Bronchial epithelial cell (primary cell): Measurements from ENCODE around the gene PEX14. TPM values are rescaled to one million over a fixed set of nuclear protein-coding genes. Genes with fewer than 3 reads are reported as not detected.

Source experiments
- DNase-seq: peaks from one replicate; pipeline ENCODE4 v3.0.0-alpha.2; 2010; ENCODE audit warnings: low read depth
- FAIRE-seq: peaks from 2 replicates; lab custom pipeline; 2011; peaks lifted over from hg19 to GRCh38; lab: Jason Lieb, UNC
- H3K27me3 ChIP-seq: 2 replicates; pipeline ENCODE4 v1.5.1; 2011; ENCODE audit warnings: low read length; ENCODE audit not compliant: control insufficient read depth, insufficient read depth
- H3K36me3 ChIP-seq: 2 replicates; pipeline ENCODE4 v1.5.1; 2011; ENCODE audit warnings: low read length; ENCODE audit not compliant: control insufficient read depth, insufficient read depth
- H3K4me3 ChIP-seq: 2 replicates; pipeline ENCODE4 v1.5.1; 2011; ENCODE audit warnings: mild to moderate bottlenecking, low read depth, low read length, control low read depth
- total RNA-seq: library from RNA; depleted of rRNA; stranded (reverse); fragments of >200 nt; gene quantifications from 2 replicates; pipeline ENCODE4 v1.2.1, GENCODE V29; 2014
- TF ChIP-seq, protein P1 (sequence below): IDR thresholded peaks from 2 replicates; pipeline ENCODE4 v1.5.1; 2011; ENCODE audit warnings: mild to moderate bottlenecking, moderate library complexity, low read length, control low read depth, inconsistent platforms; ENCODE audit not compliant: insufficient read depth, severe bottlenecking

The PEX14 gene
- total RNA-seq, 1 donor from 2014 or later: 8.7 TPM

DNA sequence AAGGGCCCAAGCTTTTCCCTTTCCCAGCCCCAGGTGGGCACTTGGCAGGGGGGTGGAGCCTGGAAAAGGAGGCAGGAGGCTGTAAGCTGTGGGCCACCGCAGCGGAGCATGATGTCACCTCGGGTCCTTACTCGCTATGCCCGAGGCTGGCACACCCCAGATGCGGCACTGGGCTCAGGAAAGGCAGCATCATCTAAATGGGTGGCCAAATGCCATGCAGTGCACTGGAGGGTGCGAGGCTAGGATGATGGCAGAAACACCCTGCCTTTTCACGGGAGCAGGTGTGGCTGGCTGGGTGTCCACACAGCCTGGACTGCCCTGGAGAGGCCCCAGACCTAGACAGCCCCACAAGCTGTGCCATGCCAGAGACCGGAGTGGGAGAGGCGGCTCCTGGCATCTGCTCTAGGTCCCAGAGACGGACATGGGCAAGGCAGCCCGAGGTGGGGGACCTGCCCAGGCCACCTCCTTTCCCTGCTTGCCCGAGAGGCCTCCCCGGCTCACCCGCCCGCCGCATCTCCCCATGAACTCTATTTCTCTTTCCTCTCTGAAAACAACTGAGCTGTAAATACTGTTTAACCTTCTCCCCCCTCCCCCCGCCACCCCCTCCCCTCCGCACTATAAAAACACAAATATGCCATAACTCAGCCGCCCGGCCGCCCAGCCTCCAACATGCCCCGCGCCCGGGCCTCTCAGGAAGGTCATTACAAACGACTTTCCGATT, 197.0 kb downstream of the PEX14 start:
- FAIRE-seq: no peak
- Histone ChIP-seq H3K27me3 (no peaks in the 10 kb centered on the region), H3K4me3 (no peak overlapping the region), H3K36me3 (peaks cover 3% of the 10 kb centered on the region)
- DNase-seq: no peak
- TF ChIP-seq, protein P1, sequence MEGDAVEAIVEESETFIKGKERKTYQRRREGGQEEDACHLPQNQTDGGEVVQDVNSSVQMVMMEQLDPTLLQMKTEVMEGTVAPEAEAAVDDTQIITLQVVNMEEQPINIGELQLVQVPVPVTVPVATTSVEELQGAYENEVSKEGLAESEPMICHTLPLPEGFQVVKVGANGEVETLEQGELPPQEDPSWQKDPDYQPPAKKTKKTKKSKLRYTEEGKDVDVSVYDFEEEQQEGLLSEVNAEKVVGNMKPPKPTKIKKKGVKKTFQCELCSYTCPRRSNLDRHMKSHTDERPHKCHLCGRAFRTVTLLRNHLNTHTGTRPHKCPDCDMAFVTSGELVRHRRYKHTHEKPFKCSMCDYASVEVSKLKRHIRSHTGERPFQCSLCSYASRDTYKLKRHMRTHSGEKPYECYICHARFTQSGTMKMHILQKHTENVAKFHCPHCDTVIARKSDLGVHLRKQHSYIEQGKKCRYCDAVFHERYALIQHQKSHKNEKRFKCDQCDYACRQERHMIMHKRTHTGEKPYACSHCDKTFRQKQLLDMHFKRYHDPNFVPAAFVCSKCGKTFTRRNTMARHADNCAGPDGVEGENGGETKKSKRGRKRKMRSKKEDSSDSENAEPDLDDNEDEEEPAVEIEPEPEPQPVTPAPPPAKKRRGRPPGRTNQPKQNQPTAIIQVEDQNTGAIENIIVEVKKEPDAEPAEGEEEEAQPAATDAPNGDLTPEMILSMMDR: no peak

- no peak overlapping the region for H3K4me3 ChIP-seq
- FAIRE-seq (no peak), DNase-seq (no peak)
- TF ChIP-seq, protein P1: no peak
- peaks cover 3% of the 10 kb centered on the region for H3K36me3 ChIP-seq
- H3K27me3 ChIP-seq: no peaks in the 10 kb centered on the region
Measured at GRCh38 chr1:10672343-10673050, 197.7 kb downstream of the PEX14 start.

DNA sequence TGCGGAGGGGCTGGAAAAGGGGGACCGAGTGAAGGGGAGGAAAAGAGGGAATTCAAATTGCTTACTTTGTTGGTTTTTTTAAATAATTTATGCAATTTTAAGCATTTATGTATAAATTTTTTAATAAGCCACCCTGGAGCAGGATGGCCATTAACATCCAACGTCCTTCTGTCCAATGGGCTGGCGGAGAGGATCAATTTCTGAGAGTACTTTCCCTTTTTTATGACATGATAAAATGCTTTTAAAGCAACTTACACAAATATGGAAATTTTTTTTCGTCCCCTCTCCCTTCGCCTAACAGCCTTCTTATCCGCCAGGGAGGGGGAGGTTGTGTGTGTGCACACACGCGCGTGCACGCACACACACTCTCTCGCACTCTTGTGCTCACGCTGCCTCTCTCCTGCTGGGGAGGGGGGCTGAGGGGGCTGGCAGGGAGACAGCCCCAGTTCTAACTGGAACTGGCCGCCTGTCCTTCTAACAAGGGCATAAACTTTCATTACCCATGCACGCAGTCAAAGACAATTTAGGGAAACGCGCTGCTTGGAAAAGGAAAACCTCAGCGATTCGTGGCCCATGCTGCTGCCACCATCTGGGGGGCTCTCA, 198.5 kb downstream of the PEX14 start:
- TF ChIP-seq, protein P1: no peak
- no peaks in the 10 kb centered on the region for H3K27me3 ChIP-seq
- no peak for DNase-seq
- FAIRE-seq: no peak
- no peak overlapping the region for H3K4me3 ChIP-seq
- H3K36me3 ChIP-seq: peaks cover 5% of the 10 kb centered on the region

DNA sequence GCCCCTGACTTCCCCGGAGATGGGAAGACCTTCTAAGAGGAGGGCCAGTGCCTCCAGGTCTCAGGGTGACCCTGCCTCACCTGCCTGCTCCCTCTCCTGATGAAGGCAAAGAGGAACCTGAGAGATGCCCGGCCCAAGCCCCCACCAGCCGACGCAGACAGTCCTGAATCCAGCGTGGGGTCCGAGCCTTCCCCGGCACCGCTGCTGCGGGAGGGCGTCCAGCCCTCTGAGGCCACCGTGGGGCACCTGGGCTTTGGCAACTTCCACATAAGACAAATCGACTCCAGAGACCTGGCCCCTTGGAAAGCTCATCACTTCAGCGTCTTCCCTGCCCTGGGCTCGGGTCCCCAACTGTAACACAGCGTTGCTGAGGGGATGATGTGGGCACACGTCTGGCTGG, 199.5 kb downstream of the PEX14 start:
- FAIRE-seq: no peak
- H3K27me3 ChIP-seq: no peaks in the 10 kb centered on the region
- no peak overlapping the region for H3K4me3 ChIP-seq
- DNase-seq: no peak
- TF ChIP-seq, protein P1: no peak
- peaks cover 5% of the 10 kb centered on the region for H3K36me3 ChIP-seq

DNA sequence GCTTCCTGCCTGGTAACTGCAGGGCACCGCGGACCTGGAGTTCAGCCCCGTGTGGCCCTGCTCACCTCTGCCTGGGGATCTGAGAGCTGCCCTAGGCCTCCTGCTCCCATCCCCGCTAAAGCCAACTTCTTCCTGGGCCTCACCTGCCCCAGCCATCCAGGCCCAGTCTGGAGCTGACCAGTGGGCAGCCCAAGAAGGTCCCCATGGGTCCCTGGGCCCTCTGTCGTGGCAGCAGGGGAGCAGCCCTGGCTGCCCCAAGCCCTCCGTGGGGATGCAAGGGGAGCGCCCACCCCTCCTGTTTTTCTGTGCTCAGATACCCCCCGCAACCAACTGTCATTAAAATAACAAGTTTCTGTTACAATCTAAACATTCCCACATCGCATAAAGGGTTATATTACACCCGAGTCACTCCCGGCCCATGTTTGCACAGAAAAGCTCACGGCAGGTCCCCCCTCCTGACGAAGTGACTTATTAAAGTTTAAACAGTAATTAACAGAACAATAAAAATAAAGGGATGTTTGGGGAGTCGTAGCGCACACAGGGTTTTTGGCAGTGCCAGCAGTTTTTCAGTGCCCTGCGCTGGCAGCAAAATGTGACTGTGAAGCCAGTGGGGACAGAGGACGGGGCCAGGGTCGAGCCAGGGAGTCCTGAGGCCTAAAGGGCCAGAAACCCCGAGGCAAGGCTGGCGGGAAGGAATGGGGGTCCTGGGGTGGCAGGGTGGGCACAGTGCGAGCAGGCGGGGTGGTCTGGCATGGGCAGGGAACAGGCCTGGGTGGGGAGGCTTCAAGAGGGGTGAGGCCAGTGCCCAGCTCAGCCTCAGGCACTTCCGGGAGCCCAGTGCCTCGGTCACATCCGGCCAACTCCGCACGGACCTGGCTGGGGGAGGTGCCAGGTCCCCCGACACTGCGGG, 200.2 kb downstream of the PEX14 start:
- TF ChIP-seq, protein P1: no peak
- no peak for FAIRE-seq
- H3K4me3 ChIP-seq: no peak overlapping the region
- no peaks in the 10 kb centered on the region for H3K27me3 ChIP-seq
- H3K36me3 ChIP-seq: peaks cover 5% of the 10 kb centered on the region
- DNase-seq: no peak
